GM12865 (cell line): Measurements from ENCODE around the gene TLDC2.
"Not testable (repeated sequence)": the region's sequence is repeated elsewhere in the genome, so short reads cannot be mapped to it uniquely, and the experiment has no call there.

Experiments
- DNase-seq: peaks from one replicate; pipeline ENCODE4 v3.0.0; 2010; ENCODE audit warnings: low read depth
- H3K4me3 ChIP-seq: 2 replicates; pipeline ENCODE4 v1.5.1; 2011; ENCODE audit warnings: mild to moderate bottlenecking, low read depth, low read length, control low read depth
- CTCF ChIP-seq: IDR thresholded peaks from 2 replicates; pipeline ENCODE4 v1.5.1; 2011; ENCODE audit warnings: low read length, control low read depth, low read depth, inconsistent platforms; ENCODE audit not compliant: insufficient read depth; ENCODE audit errors: missing control alignments

The TLDC2 gene

GRCh38 chr20:36835025-36835424 lies 40.9 kb upstream of the TLDC2 start:
- TF ChIP-seq CTCF: no peak

DNA sequence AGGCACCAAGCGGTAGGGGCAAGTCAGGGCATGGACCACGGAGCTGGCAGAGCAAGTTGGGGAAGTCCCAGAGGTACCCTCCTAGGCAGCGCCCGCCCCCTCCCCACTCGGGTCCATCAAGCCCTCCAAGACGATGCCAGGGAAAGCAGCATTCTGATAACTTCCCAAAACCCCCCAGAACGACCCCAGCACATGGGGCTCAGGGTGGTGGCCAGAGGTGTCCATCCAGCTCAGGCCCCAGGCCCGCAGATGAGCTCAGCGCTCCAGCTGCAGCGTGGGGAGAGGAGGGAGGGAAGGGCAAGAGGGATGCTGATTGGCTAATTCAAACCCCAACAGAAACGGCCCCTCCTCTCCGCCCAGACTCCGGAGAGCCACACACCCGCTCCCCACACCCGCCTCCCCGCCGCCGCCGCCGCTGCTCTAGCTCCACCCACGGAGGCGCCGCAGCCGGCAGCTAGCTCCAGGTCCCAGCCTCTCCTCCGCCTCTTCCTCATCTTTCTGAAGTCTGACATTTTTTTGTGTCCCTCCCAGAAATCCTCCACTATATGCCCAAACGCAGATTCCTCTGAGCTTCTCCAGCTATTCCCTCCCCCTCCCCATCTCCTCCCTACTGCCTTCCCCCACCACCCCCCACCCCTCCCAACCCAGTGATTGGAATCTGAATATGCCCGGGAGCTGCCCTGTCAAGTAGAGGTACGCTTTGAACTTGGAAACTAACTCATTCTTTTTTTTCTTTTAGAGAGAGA lies 40.3 kb upstream of the TLDC2 start:
- DNase-seq: peak; percentile 96
- H3K4me3 ChIP-seq: peak overlapping the region; percentile 61
- TF ChIP-seq CTCF: no peak

More at GRCh38 chr20:36835025-36835424, 40.9 kb upstream of the TLDC2 start:
- no peak for DNase-seq
- peak overlapping the region; percentile 43 for H3K4me3 ChIP-seq

DNA sequence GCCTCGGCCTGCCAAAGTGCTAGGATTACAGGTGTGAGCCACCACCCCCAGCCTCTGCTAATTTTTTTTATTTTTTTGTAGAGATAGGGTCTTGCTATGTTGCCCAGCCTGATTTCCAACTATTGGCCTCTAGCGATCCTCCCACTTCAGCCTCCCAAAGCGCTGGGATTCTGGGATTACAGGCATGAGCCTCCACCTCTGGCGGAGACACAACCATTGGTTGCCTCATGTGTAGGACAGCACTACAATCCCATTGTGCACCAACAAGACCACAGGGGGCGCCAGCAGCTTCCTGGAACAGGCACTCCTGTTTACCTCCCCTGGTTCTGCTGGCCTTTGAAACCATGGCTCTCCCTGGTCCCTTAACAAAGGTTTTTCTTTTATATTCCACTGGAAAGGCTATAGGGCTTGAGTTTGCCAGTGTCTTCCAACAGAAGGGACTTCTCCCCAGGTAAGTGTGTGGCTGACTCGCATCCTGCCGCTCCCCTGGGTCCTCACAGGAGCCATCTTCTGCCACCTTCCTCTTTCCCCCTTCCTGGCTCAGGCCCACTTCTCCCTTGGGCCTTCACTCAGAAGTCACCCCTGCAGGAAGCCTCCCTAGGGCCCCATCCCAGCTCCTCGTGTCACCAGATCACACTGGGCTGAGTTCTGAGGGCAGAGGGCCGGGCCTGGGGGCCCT lies 39.2 kb upstream of the TLDC2 start:
- DNase-seq: peak; percentile 91
- H3K4me3 ChIP-seq: peak overlapping the region; percentile 61
- TF ChIP-seq CTCF: peak; percentile 85

- not testable (repeated sequence) for H3K4me3 ChIP-seq, DNase-seq
Measured at GRCh38 chr20:36838376-36838775, 37.6 kb upstream of the TLDC2 start.

DNA sequence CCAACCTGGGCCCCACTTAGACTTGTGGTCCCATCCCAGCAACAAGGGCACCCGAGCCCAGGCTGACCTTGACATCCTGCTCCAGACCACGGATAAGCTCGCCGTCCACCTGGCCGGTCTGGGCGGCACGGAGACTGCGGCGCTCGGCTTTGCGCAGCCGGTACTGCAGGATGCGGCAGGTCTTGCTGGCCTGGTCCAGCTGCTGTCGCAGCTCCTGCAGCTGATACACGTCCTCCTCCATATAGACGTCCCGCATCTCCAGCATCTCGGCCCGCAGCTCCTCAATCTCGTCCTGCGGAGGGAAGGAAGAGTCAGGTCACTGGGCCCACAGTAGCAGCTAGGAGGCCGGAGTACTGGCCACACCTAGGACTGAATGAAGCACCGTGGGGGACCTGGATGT lies 36.8 kb upstream of the TLDC2 start:
- TF ChIP-seq CTCF: no peak
- no peak for DNase-seq
- no peak overlapping the region for H3K4me3 ChIP-seq

- not testable (repeated sequence) for DNase-seq, H3K4me3 ChIP-seq
Measured at GRCh38 chr20:36841030-36841429, 34.9 kb upstream of the TLDC2 start.

GRCh38 chr20:36845288-36845971 lies 30.5 kb upstream of the TLDC2 start:
- DNase-seq: no peak
- no peak for TF ChIP-seq CTCF
- peak overlapping the region; percentile 3 for H3K4me3 ChIP-seq
